HepG2 (cell line): ENCODE results near the gene PRR5L. TPM values are rescaled to one million over a fixed set of nuclear protein-coding genes. Genes with fewer than 3 reads are reported as not detected.

Experiments
- IKZF1 ChIP-seq: fragments of 450-650 bp; IDR thresholded peaks from 2 replicates; pipeline ENCODE4 v1.7.1; 2016
- MATR3 ChIP-seq: sonication (generic); formaldehyde crosslinking; IDR thresholded peaks from 2 replicates; pipeline ENCODE4 v1.4.0; 2020; ENCODE audit warnings: missing genetic modification reagents
- RFXANK ChIP-seq: IDR thresholded peaks from 2 replicates; pipeline ENCODE4 v1.6.1; 2016
- ZNF124 ChIP-seq: sonication (generic); formaldehyde crosslinking; IDR thresholded peaks from 2 replicates; pipeline ENCODE4 v1.4.0; 2020; ENCODE audit warnings: missing genetic modification reagents
- ZNF441 ChIP-seq: sonication (generic); formaldehyde crosslinking; IDR thresholded peaks from 2 replicates; pipeline ENCODE4 v1.7.0; 2021; ENCODE audit warnings: missing genetic modification reagents, borderline replicate concordance
- polyA plus RNA-seq, 8 experiments: library from polyadenylated mRNA; depleted of rRNA in 3 of 8; stranded (reverse) in 7 of 8; unstranded in 1 of 8; fragments of >200 nt; fragmentation: Illumina TruSeq in 4 of 8; extraction: Trizol in 4 of 8; gene quantifications; 2 replicates each; pipeline versions ENCODE4 v1.2.1 to v1.2.3, GENCODE V29; 2011 to 2016; ENCODE audit warnings: low read depth in 4 of 8, missing spikeins in 1 of 8, mixed read lengths in 1 of 8; ENCODE audit not compliant: insufficient read depth in 1 of 8
- total RNA-seq, 5 experiments: library from RNA; depleted of rRNA; stranded (reverse); fragments of >200 nt; fragmentation: Illumina TruSeq; extraction: Trizol; gene quantifications; 2 replicates each; pipeline ENCODE4 v1.2.3, GENCODE V29; 2016; ENCODE audit warnings: low read depth in 1 of 5
- TF ChIP-seq, protein P1 (sequence below): sonication (generic); formaldehyde crosslinking; IDR thresholded peaks from 2 replicates; pipeline ENCODE4 v1.9.0; 2021; ENCODE audit warnings: mild to moderate bottlenecking, missing genetic modification reagents
- TF ChIP-seq, protein P2 (sequence below): IDR thresholded peaks from 2 replicates; pipeline ENCODE4 v1.6.1; 2012; ENCODE audit warnings: low read length, improper control_type of control experiment
- TF ChIP-seq, protein P3 (sequence below): sonication (generic); formaldehyde crosslinking; conservative IDR thresholded peaks from 2 replicates; pipeline ENCODE4 v1.8.0; 2022; ENCODE audit warnings: missing genetic modification reagents
- TF ChIP-seq, protein P4 (sequence below): sonication (generic); formaldehyde crosslinking; IDR thresholded peaks from 2 replicates; pipeline ENCODE4 v1.5.0; 2020; ENCODE audit warnings: missing genetic modification reagents

Gene PRR5L
- total and polyA plus RNA-seq, 2 of the 13 experiments (the other 11 are each of a cell fraction or from before 2014, with no cell fraction given) = 0.16 TPM; not detected in 1

DNA sequence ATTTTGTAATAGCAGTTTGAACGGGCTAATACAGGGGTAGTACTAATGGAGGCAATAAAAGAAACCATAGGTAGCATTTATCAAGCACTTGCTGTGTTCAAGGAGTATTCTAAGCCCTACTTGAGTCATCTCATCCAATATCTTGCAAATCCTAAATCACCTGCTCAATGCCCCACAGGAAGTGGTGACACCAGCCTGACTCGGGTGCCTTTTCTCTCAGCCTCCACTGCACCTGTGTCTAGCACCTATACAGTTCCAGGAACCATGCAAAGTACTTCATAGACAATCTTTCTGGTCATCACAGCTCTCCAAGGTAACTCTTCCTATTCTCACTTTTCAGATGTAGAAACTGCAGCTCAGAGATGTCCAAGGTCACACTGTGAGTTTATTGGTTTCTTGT is 98.0 kb downstream of the PRR5L start (continued):
- TF ChIP-seq, protein P1, sequence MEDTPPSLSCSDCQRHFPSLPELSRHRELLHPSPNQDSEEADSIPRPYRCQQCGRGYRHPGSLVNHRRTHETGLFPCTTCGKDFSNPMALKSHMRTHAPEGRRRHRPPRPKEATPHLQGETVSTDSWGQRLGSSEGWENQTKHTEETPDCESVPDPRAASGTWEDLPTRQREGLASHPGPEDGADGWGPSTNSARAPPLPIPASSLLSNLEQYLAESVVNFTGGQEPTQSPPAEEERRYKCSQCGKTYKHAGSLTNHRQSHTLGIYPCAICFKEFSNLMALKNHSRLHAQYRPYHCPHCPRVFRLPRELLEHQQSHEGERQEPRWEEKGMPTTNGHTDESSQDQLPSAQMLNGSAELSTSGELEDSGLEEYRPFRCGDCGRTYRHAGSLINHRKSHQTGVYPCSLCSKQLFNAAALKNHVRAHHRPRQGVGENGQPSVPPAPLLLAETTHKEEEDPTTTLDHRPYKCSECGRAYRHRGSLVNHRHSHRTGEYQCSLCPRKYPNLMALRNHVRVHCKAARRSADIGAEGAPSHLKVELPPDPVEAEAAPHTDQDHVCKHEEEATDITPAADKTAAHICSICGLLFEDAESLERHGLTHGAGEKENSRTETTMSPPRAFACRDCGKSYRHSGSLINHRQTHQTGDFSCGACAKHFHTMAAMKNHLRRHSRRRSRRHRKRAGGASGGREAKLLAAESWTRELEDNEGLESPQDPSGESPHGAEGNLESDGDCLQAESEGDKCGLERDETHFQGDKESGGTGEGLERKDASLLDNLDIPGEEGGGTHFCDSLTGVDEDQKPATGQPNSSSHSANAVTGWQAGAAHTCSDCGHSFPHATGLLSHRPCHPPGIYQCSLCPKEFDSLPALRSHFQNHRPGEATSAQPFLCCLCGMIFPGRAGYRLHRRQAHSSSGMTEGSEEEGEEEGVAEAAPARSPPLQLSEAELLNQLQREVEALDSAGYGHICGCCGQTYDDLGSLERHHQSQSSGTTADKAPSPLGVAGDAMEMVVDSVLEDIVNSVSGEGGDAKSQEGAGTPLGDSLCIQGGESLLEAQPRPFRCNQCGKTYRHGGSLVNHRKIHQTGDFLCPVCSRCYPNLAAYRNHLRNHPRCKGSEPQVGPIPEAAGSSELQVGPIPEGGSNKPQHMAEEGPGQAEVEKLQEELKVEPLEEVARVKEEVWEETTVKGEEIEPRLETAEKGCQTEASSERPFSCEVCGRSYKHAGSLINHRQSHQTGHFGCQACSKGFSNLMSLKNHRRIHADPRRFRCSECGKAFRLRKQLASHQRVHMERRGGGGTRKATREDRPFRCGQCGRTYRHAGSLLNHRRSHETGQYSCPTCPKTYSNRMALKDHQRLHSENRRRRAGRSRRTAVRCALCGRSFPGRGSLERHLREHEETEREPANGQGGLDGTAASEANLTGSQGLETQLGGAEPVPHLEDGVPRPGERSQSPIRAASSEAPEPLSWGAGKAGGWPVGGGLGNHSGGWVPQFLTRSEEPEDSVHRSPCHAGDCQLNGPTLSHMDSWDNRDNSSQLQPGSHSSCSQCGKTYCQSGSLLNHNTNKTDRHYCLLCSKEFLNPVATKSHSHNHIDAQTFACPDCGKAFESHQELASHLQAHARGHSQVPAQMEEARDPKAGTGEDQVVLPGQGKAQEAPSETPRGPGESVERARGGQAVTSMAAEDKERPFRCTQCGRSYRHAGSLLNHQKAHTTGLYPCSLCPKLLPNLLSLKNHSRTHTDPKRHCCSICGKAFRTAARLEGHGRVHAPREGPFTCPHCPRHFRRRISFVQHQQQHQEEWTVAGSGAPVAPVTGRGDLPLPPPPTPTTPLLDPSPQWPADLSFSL (CRISPR knock-in tag) = no peak
- TF ChIP-seq, protein P2, sequence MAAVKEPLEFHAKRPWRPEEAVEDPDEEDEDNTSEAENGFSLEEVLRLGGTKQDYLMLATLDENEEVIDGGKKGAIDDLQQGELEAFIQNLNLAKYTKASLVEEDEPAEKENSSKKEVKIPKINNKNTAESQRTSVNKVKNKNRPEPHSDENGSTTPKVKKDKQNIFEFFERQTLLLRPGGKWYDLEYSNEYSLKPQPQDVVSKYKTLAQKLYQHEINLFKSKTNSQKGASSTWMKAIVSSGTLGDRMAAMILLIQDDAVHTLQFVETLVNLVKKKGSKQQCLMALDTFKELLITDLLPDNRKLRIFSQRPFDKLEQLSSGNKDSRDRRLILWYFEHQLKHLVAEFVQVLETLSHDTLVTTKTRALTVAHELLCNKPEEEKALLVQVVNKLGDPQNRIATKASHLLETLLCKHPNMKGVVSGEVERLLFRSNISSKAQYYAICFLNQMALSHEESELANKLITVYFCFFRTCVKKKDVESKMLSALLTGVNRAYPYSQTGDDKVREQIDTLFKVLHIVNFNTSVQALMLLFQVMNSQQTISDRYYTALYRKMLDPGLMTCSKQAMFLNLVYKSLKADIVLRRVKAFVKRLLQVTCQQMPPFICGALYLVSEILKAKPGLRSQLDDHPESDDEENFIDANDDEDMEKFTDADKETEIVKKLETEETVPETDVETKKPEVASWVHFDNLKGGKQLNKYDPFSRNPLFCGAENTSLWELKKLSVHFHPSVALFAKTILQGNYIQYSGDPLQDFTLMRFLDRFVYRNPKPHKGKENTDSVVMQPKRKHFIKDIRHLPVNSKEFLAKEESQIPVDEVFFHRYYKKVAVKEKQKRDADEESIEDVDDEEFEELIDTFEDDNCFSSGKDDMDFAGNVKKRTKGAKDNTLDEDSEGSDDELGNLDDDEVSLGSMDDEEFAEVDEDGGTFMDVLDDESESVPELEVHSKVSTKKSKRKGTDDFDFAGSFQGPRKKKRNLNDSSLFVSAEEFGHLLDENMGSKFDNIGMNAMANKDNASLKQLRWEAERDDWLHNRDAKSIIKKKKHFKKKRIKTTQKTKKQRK = no peak
- TF ChIP-seq, protein P3, sequence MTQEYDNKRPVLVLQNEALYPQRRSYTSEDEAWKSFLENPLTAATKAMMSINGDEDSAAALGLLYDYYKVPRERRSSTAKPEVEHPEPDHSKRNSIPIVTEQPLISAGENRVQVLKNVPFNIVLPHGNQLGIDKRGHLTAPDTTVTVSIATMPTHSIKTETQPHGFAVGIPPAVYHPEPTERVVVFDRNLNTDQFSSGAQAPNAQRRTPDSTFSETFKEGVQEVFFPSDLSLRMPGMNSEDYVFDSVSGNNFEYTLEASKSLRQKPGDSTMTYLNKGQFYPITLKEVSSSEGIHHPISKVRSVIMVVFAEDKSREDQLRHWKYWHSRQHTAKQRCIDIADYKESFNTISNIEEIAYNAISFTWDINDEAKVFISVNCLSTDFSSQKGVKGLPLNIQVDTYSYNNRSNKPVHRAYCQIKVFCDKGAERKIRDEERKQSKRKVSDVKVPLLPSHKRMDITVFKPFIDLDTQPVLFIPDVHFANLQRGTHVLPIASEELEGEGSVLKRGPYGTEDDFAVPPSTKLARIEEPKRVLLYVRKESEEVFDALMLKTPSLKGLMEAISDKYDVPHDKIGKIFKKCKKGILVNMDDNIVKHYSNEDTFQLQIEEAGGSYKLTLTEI = no peak
- TF ChIP-seq ZNF441 (CRISPR knock-in tag) = no peak
- no peak for TF ChIP-seq MATR3 (CRISPR knock-in tag)
- TF ChIP-seq, protein P4, sequence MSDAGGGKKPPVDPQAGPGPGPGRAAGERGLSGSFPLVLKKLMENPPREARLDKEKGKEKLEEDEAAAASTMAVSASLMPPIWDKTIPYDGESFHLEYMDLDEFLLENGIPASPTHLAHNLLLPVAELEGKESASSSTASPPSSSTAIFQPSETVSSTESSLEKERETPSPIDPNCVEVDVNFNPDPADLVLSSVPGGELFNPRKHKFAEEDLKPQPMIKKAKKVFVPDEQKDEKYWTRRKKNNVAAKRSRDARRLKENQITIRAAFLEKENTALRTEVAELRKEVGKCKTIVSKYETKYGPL (CRISPR knock-in tag) = no peak
- TF ChIP-seq RFXANK (CRISPR knock-in tag) = no peak
- TF ChIP-seq IKZF1 = no peak
- TF ChIP-seq ZNF124 (CRISPR knock-in tag) = no peak
- TF ChIP-seq, all 625 proteins: peak for 0
